K562 (cell line): Measurements from ENCODE around the gene KL. TPM values are rescaled to one million over a fixed set of nuclear protein-coding genes. Genes with fewer than 3 reads are reported as not detected.

ENCODE experiments used
- ATAC-seq: fragments of 200-7000 bp; cut with Tn5 transposase; 3 replicates; pipeline ENCODE4 v1.9.1; 2020; ENCODE audit warnings: moderate library complexity
- BruUV-seq: library from RNA; stranded (reverse); fragments of 400-500 nt; replicated peaks from 2 replicates; lab custom pipeline; 2021; lab: Mats Ljungman, UMichigan
- CTCF ChIA-PET: fragments of 300-600 bp; formaldehyde crosslinking; extraction: SDS; loops from one replicate; lab custom pipeline; 2021; ENCODE audit warnings: low intra/inter-chr PET ratio; lab: Yijun Ruan, JAX
- POLR2A ChIA-PET: fragments of 300-600, 350-650 bp; sonication (Branson Sonifier 250); formaldehyde crosslinking; extraction: SDS; loops from one replicate; lab custom pipeline; 2021; ENCODE audit warnings: antibody characterized with exemption, inconsistent platforms; lab: Yijun Ruan, JAX
- DNase-seq, 4 experiments: peaks; one replicate each; pipeline versions ENCODE4 v3.0.0 to v3.0.0-alpha.2; 2011 to 2018; ENCODE audit warnings: low spot score in 3 of 4, mixed read lengths in 3 of 4; ENCODE audit errors: extremely low read depth in 1 of 4
- FAIRE-seq: peaks from 2 replicates; lab custom pipeline; 2011; peaks lifted over from hg19 to GRCh38; lab: Jason Lieb, UNC
- H2AFZ ChIP-seq: 2 replicates; pipeline ENCODE4 v1.6.0; 2011; ENCODE audit warnings: low read depth, low read length, control low read depth, inconsistent platforms
- H3K27ac ChIP-seq: fragments of 200-600 bp; 3 replicates; pipeline ENCODE4 v1.8.0; 2011; ENCODE audit warnings: low read depth, mild to moderate bottlenecking, control low read depth, inconsistent platforms, low read length, moderate library complexity, mixed read lengths; ENCODE audit errors: extremely low read depth
- H3K27me3 ChIP-seq, 2 experiments: fragments of 300-600 bp in 1 of 2; 2 replicates in 1 of 2; 3 replicates in 1 of 2; pipeline versions ENCODE4 v1.6.0 to v1.8.0; 2011; ENCODE audit warnings: inconsistent platforms in 2 of 2, low read length in 2 of 2, mild to moderate bottlenecking in 1 of 2, mixed read lengths in 1 of 2, moderate library complexity in 1 of 2; ENCODE audit not compliant: control insufficient read depth in 2 of 2, insufficient read depth in 2 of 2
- H3K36me3 ChIP-seq: fragments of 300-600 bp; 3 replicates; pipeline ENCODE4 v1.8.0; 2011; ENCODE audit warnings: mild to moderate bottlenecking, low read length, inconsistent platforms; ENCODE audit not compliant: control insufficient read depth, insufficient read depth
- H3K4me1 ChIP-seq, 2 experiments: fragments of 200-600 bp in 1 of 2; replicated peaks in 1 of 2; 2 replicates in 1 of 2; 3 replicates in 1 of 2; pipeline versions ENCODE4 v1.5.1 to v1.8.0; 2011; ENCODE audit warnings: inconsistent platforms in 2 of 2, low read length in 2 of 2, mild to moderate bottlenecking in 1 of 2, mixed read lengths in 1 of 2, moderate library complexity in 1 of 2; ENCODE audit not compliant: control insufficient read depth in 2 of 2, insufficient read depth in 2 of 2
- H3K4me2 ChIP-seq: 2 replicates; pipeline ENCODE4 v1.6.1; 2011; ENCODE audit warnings: low read length, control low read depth, inconsistent platforms, mixed read lengths; ENCODE audit not compliant: insufficient read depth
- H3K4me3 ChIP-seq: fragments of 200-600 bp; sonication (generic), shearing (Covaris generic); 2 replicates; pipeline ENCODE4 v1.5.1; 2016; ENCODE audit warnings: control low read depth, inconsistent platforms
- H3K79me2 ChIP-seq: fragments of 200-600 bp; 3 replicates; pipeline ENCODE4 v1.8.0; 2011; ENCODE audit warnings: low read length, inconsistent platforms; ENCODE audit not compliant: control insufficient read depth, insufficient read depth
- H3K9ac ChIP-seq, 2 experiments: 2 replicates each; pipeline versions ENCODE4 v1.6.0 to v1.6.1; 2011; ENCODE audit warnings: low read depth in 2 of 2, low read length in 2 of 2, control low read depth in 1 of 2, inconsistent platforms in 1 of 2, mild to moderate bottlenecking in 1 of 2, mixed read lengths in 1 of 2; ENCODE audit not compliant: insufficient read depth in 1 of 2
- H3K9me1 ChIP-seq: one replicate; pipeline ENCODE4 v1.6.0; 2011; ENCODE audit warnings: inconsistent platforms, mild to moderate bottlenecking, low read length, moderate library complexity; ENCODE audit not compliant: control insufficient read depth, insufficient read depth
- H3K9me3 ChIP-seq: replicated peaks from 2 replicates; pipeline ENCODE4 v1.5.1; 2011; ENCODE audit warnings: low read depth, low read length, inconsistent platforms; ENCODE audit not compliant: control insufficient read depth, insufficient read depth
- H4K20me1 ChIP-seq: replicated peaks from 2 replicates; pipeline ENCODE4 v1.6.1; 2011; ENCODE audit warnings: low read length, inconsistent platforms, mixed read lengths; ENCODE audit not compliant: control insufficient read depth, insufficient read depth
- CEBPB ChIP-seq: fragments of 450-650 bp; IDR thresholded peaks from 2 replicates; pipeline ENCODE4 v1.6.1; 2016; ENCODE audit warnings: missing genetic modification characterization, missing compliant biosample characterization
- CHD4 ChIP-seq: fragments of 200-600 bp; sonication (generic); IDR thresholded peaks from 3 replicates; pipeline ENCODE4 v1.6.1; 2012; ENCODE audit warnings: low read depth, mild to moderate bottlenecking, mixed read lengths, low read length, inconsistent platforms; ENCODE audit not compliant: insufficient read depth, insufficient replicate concordance, poor library complexity, severe bottlenecking
- CREBBP ChIP-seq: IDR thresholded peaks from one replicate; pipeline ENCODE4 v1.6.1; 2012; ENCODE audit warnings: low read depth, mild to moderate bottlenecking, control low read depth, inconsistent platforms, low read length
- DLX4 ChIP-seq: fragments of 250-450 bp; sonication (Bioruptor Pico); IDR thresholded peaks from 2 replicates; pipeline ENCODE4 v1.6.1; 2021; ENCODE audit warnings: mild to moderate bottlenecking
- DNMT1 ChIP-seq: fragments of 450-650 bp; IDR thresholded peaks from 2 replicates; pipeline ENCODE4 v1.6.1; 2016; ENCODE audit warnings: antibody characterized with exemption, mild to moderate bottlenecking
- GABPB1 ChIP-seq: sonication (generic); formaldehyde crosslinking; IDR thresholded peaks from 2 replicates; pipeline ENCODE4 v1.8.0; 2022; ENCODE audit warnings: mild to moderate bottlenecking, missing genetic modification reagents
- HCFC1 ChIP-seq: IDR thresholded peaks from 2 replicates; pipeline ENCODE4 v1.6.1; 2012; ENCODE audit warnings: low read depth, low read length, improper control_type of control experiment
- HDAC2 ChIP-seq: fragments of 450-650 bp; IDR thresholded peaks from 2 replicates; pipeline ENCODE4 v1.6.1; 2016; ENCODE audit warnings: mild to moderate bottlenecking
- IRF1 ChIP-seq: sonication (generic); formaldehyde crosslinking; IDR thresholded peaks from 2 replicates; pipeline ENCODE4 v1.8.0; 2022; ENCODE audit warnings: missing genetic modification reagents, mild to moderate bottlenecking, borderline replicate concordance
- IRF9 ChIP-seq: fragments of 450-650 bp; IDR thresholded peaks from 2 replicates; pipeline ENCODE4 v1.6.1; 2016; ENCODE audit warnings: missing biosample characterization, missing genetic modification characterization
- MAX ChIP-seq: sonication (generic); formaldehyde crosslinking; IDR thresholded peaks from 2 replicates; pipeline ENCODE4 v1.9.0; 2022; ENCODE audit warnings: mild to moderate bottlenecking, missing genetic modification reagents
- NONO ChIP-seq, 2 experiments: fragments of 200-400 bp in 1 of 2; fragments of 450-650 bp in 1 of 2; formaldehyde crosslinking in 1 of 2; IDR thresholded peaks; 2 replicates each; pipeline ENCODE4 v1.6.1; 2017; ENCODE audit warnings: low read depth in 2 of 2, mild to moderate bottlenecking in 2 of 2, moderate library complexity in 2 of 2, low read length in 1 of 2
- PHF20 ChIP-seq: fragments of 450-650 bp; IDR thresholded peaks from 2 replicates; pipeline ENCODE4 v1.6.1; 2018; ENCODE audit not compliant: partially characterized antibody
- RFX5 ChIP-seq: IDR thresholded peaks from 2 replicates; pipeline ENCODE4 v1.6.1; 2011; ENCODE audit warnings: low read depth, mild to moderate bottlenecking, improper control_type of control experiment, low read length
- RFX7 ChIP-seq: fragments of 250-450 bp; sonication (Bioruptor Pico); IDR thresholded peaks from 2 replicates; pipeline ENCODE4 v1.5.1; 2021; ENCODE audit warnings: mild to moderate bottlenecking
- SRSF3 ChIP-seq: fragments of 200-400 bp; formaldehyde crosslinking; IDR thresholded peaks from 2 replicates; pipeline ENCODE4 v1.6.1; 2016; ENCODE audit warnings: mild to moderate bottlenecking, low read length, moderate library complexity; ENCODE audit not compliant: insufficient read depth
- YBX1 ChIP-seq: fragments of 450-650 bp; IDR thresholded peaks from 2 replicates; pipeline ENCODE4 v1.7.1; 2016; ENCODE audit warnings: mild to moderate bottlenecking
- ZNF583 ChIP-seq: fragments of 250-450 bp; sonication (Bioruptor Pico); IDR thresholded peaks from 2 replicates; pipeline ENCODE4 v1.4.0; 2020
- ZNF699 ChIP-seq: fragments of 250-450 bp; sonication (Bioruptor Pico); IDR thresholded peaks from 2 replicates; pipeline ENCODE4 v1.8.0; 2021; ENCODE audit warnings: mild to moderate bottlenecking, moderate library complexity; ENCODE audit not compliant: insufficient replicate concordance
- WGBS: fragments of 100-300 bp; shearing (Covaris generic); methylation state at CpG from one replicate; pipeline ENCODE4 v1.1.6; 2016; ENCODE audit warnings: low coverage, mixed read lengths; ENCODE audit not compliant: insufficient coverage; ENCODE audit errors: missing lambda C conversion rate; 5-methylcytosine and 5-hydroxymethylcytosine counted together
- in situ Hi-C: fragments of 300-500 bp; cut with MboI; formaldehyde crosslinking; loops from 4 replicates; pipeline ENCODE4 v1.15.0; 2018; ENCODE audit warnings: inconsistent platforms, mixed read lengths
- intact Hi-C: fragments of 100-400 bp; cut with micrococcal nuclease; formaldehyde crosslinking; loops from 2 replicates; pipeline ENCODE4 v1.14.2; 2022
- polyA plus RNA-seq, 8 experiments: library from polyadenylated mRNA; depleted of rRNA in 4 of 8; stranded (reverse) in 5 of 8; unstranded in 3 of 8; fragments of >200 nt; fragmentation: Nextera tagmentation in 2 of 8; fragmentation: Illumina TruSeq in 1 of 8; extraction: Ambion mirVana in 2 of 8; extraction: Trizol in 1 of 8; gene quantifications; 2 replicates each; pipeline versions ENCODE4 v1.2.1 to v1.2.3, GENCODE V29; 2011 to 2014; ENCODE audit warnings: inconsistent platforms in 1 of 8, missing spikeins in 1 of 8
- total RNA-seq, 7 experiments: library from RNA; depleted of rRNA in 6 of 7; stranded (reverse); fragments of >200 nt in 6 of 7; fragmentation: Illumina TruSeq in 2 of 7; extraction: Trizol in 2 of 7; gene quantifications; 2 replicates each; pipeline versions ENCODE4 v1.2.1 to v1.2.3, GENCODE V29; 2011 to 2021; ENCODE audit warnings: low replicate concordance in 1 of 7

Gene KL
- total and polyA plus RNA-seq, 9 of the 15 experiments (the other 6 are each of a cell fraction or from before 2014, with no cell fraction given): not detected

- no TSS peak for BruUV-seq
Measured at GRCh38 chr13:33107361-33107760, 91.1 kb downstream of the KL start.

More at GRCh38 chr13:33107361-33107760, 91.1 kb downstream of the KL start:
- no peaks in the 10 kb centered on the region for H3K79me2 ChIP-seq
- no peak overlapping the region for H3K27ac ChIP-seq
- DNase-seq (no peak), FAIRE-seq (no peak), ATAC-seq (no peak)
- TF ChIP-seq RFX5 (no peak), PHF20 (no peak), ZNF583 (no peak), RFX7 (no peak), ZNF699 (CRISPR knock-in tag) (no peak), CHD4 (no peak), IRF1 (CRISPR knock-in tag) (no peak), HDAC2 (no peak), MAX (no peak), GABPB1 (CRISPR knock-in tag) (no peak), DNMT1 (no peak), CREBBP (no peak), YBX1 (no peak), SRSF3 (no peak), CEBPB (tag) (no peak), DLX4 (CRISPR knock-in tag) (no peak), HCFC1 (no peak), IRF9 (no peak), NONO (IDR thresholded peaks at IDR 0.05; ENCODE audit: low read depth in 2 of 2, low read length in 1 of 2) (no peak)
- in situ Hi-C loops (no loop called here), intact Hi-C loops (no loop called here)
- 0% methylated on average over 2 of the region's 2 CpGs for WGBS
- H3K9me3 ChIP-seq: no peaks in the 10 kb centered on the region
- POLR2A ChIA-PET: no interaction called here
- H3K4me2 ChIP-seq: no peak overlapping the region
- H4K20me1 ChIP-seq: no peaks in the 10 kb centered on the region
- H3K9ac ChIP-seq: no peak overlapping the region
- H3K27me3 ChIP-seq: no peaks in the 10 kb centered on the region
- no peaks in the 10 kb centered on the region for H3K36me3 ChIP-seq
- H2AFZ ChIP-seq: no peak overlapping the region
- CTCF ChIA-PET: no interaction called here
- no peak overlapping the region for H3K4me3 ChIP-seq
- H3K9me1 ChIP-seq: no peaks in the 10 kb centered on the region
- H3K4me1 ChIP-seq: no peaks in the 10 kb centered on the region
